ENCODE data around the gene PARVA. TPM values are rescaled to one million over a fixed set of nuclear protein-coding genes. Genes with fewer than 3 reads are reported as not detected.

The PARVA gene
- total RNA-seq, 1 experiment from 2014 or later = 18.1 TPM

GRCh38 chr11:12489246-12489772, 111.9 kb downstream of the PARVA start:
- no peaks in the 10 kb centered on the region for H3K9me3 ChIP-seq (ENCODE audit: control insufficient read depth, low read depth, low read length)
- peaks cover 2% of the 10 kb centered on the region; the same call in 1 of the 2 replicates for H3K4me1 ChIP-seq (ENCODE audit: insufficient read depth, low read length)
- TF ChIP-seq CTCF (conservative IDR thresholded peaks at IDR 0.05) = no peak
- no peaks in the 10 kb centered on the region for H3K27me3 ChIP-seq (ENCODE audit: insufficient read depth, low read length)
- H2BK120ac ChIP-seq (ENCODE audit: low read depth, low read length, poor library complexity, severe bottlenecking) = no peak overlapping the region
- H3K14ac ChIP-seq (ENCODE audit: insufficient read depth, low read length) = no peak overlapping the region
- Mint-ChIP-seq H3K36me3 (ENCODE audit: insufficient read depth in 1 of 3, low read depth in 3 of 3) (peaks cover 11 to 18% (median 15%) of the 10 kb centered on the region in 3 experiments), H3K4me3 (no peak overlapping the region), H3K4me1 (peaks cover 7 to 9% of the 10 kb centered on the region in 2 experiments), H3K27ac (no peak overlapping the region), H3K9me3 (peaks cover 14 to 20% of the 10 kb centered on the region in 2 experiments), H3K27me3 (ENCODE audit: low read depth) (no peaks in the 10 kb centered on the region)
- H3K23me2 ChIP-seq (ENCODE audit: insufficient read length, low read depth, low read length, poor library complexity, severe bottlenecking) = no peaks in the 10 kb centered on the region
- no peaks in the 10 kb centered on the region for H4K20me1 ChIP-seq (ENCODE audit: control insufficient read depth, insufficient read depth, insufficient read length)
- H2AFZ ChIP-seq (ENCODE audit: low read length) = no peak overlapping the region
- H3K79me1 ChIP-seq (ENCODE audit: insufficient read depth, low read depth, low read length, poor library complexity, severe bottlenecking) = no peaks in the 10 kb centered on the region
- H2AK5ac ChIP-seq (ENCODE audit: insufficient read length, low read length) = no peak overlapping the region
- H2BK12ac ChIP-seq (ENCODE audit: insufficient read length, low read depth, low read length) = no peak overlapping the region
- H2BK5ac ChIP-seq (ENCODE audit: insufficient read length, low read length) = no peak overlapping the region
- H3K4me2 ChIP-seq (ENCODE audit: insufficient read depth, insufficient read length, low read length) = no peak overlapping the region
- H3K18ac ChIP-seq (ENCODE audit: insufficient read length, low read depth, low read length) = no peak overlapping the region
- no peak overlapping the region for H3T11ph ChIP-seq (ENCODE audit: low read length)
- H4K91ac ChIP-seq (ENCODE audit: insufficient read length, low read depth, low read length) = no peak overlapping the region
- no peak overlapping the region for H2BK15ac ChIP-seq (ENCODE audit: low read depth, low read length)
- H3K56ac ChIP-seq (ENCODE audit: insufficient read length, low read depth, low read length) = no peak overlapping the region
- H3K4ac ChIP-seq (ENCODE audit: low read depth, low read length) = no peak overlapping the region
- no peak overlapping the region for H4K5ac ChIP-seq (ENCODE audit: insufficient read length, low read depth, low read length)
- no peak overlapping the region for H3K9ac ChIP-seq (ENCODE audit: extremely low read depth, insufficient read length, low read length)
- no peak overlapping the region for H3K27ac ChIP-seq (ENCODE audit: insufficient read length, low read depth, low read length)
- no peak overlapping the region for H3K23ac ChIP-seq (ENCODE audit: insufficient read length, low read depth, low read length)
- no peak overlapping the region for H2BK20ac ChIP-seq (ENCODE audit: low read depth, low read length, poor library complexity, severe bottlenecking)
- H3K79me2 ChIP-seq (ENCODE audit: insufficient read depth, low read length) = no peaks in the 10 kb centered on the region
- DNase-seq = no peak
- no peak overlapping the region for H4K8ac ChIP-seq (replicated peaks; ENCODE audit: insufficient read length, low read depth, low read length)
- no CpG with 5 or more reads among the region's 1 CpG for WGBS (ENCODE audit: extremely low coverage, insufficient read length, low lambda C conversion rate)
